Ovary (tissue), 3 donors: ENCODE results near the gene PHLDA2.

Source experiments
- POLR2A ChIP-seq: fragments of 450-650 bp; IDR thresholded peaks from one replicate; pipeline ENCODE4 v1.6.1; 2017; ENCODE audit warnings: antibody characterized with exemption, mild to moderate bottlenecking, moderate library complexity
- TF ChIP-seq, protein P1 (sequence below), 3 donors: fragments of 450-650 bp in 2 of 3; fragments of 200-600 bp in 1 of 3; IDR thresholded peaks; one replicate each; pipeline versions ENCODE4 v1.5.1 to v1.8.0; 2016 to 2022; ENCODE audit warnings: antibody characterized with exemption in 3 of 3, mild to moderate bottlenecking in 1 of 3
- donor health status: DM: no; HTN: no; CAD: no.

DNA sequence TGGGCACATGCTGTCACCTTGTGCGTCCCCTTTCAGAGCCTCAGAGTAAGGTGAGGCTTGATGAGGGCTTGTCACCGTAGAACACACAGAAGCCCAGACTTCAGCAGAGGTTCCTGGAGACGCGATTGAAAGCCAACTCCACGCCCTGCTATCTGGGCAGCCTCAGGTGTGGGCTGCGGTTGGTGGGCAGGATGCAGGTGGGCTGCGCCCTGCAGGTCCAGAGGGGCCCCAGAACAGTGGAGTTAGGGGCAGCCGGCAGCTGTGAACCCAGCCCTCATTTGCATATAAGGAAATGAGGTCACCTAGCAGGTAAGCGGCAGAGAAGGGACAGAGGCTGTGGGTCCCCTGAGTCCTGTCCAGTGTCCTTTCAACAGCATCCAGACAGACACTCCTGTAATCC is 15.4 kb downstream of the PHLDA2 start:
- TF ChIP-seq, protein P1, sequence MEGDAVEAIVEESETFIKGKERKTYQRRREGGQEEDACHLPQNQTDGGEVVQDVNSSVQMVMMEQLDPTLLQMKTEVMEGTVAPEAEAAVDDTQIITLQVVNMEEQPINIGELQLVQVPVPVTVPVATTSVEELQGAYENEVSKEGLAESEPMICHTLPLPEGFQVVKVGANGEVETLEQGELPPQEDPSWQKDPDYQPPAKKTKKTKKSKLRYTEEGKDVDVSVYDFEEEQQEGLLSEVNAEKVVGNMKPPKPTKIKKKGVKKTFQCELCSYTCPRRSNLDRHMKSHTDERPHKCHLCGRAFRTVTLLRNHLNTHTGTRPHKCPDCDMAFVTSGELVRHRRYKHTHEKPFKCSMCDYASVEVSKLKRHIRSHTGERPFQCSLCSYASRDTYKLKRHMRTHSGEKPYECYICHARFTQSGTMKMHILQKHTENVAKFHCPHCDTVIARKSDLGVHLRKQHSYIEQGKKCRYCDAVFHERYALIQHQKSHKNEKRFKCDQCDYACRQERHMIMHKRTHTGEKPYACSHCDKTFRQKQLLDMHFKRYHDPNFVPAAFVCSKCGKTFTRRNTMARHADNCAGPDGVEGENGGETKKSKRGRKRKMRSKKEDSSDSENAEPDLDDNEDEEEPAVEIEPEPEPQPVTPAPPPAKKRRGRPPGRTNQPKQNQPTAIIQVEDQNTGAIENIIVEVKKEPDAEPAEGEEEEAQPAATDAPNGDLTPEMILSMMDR (IDR thresholded peaks at IDR 0.05) = no peak
- no peak for TF ChIP-seq POLR2A
